C4-2B (cell line): ENCODE results near the gene TRAP1.

Source experiments
- H3K27ac ChIP-seq: fragments of 450-650 bp; 2 replicates; pipeline ENCODE4 v1.5.1; 2017
- CTCF ChIP-seq: fragments of 450-650 bp; conservative IDR thresholded peaks from 2 replicates; pipeline ENCODE4 v1.5.1; 2017; ENCODE audit warnings: mild to moderate bottlenecking
- ZFX ChIP-seq: fragments of 450-650 bp; IDR thresholded peaks from 2 replicates; pipeline ENCODE4 v1.6.1; 2017

TRAP1 gene

GRCh38 chr16:3640207-3640606 is 77.1 kb downstream of the TRAP1 start:
- TF ChIP-seq CTCF (no peak), ZFX (no peak)
- H3K27ac ChIP-seq: no peak overlapping the region

- TF ChIP-seq CTCF (no peak), ZFX (no peak)
- no peak overlapping the region for H3K27ac ChIP-seq
Measured at GRCh38 chr16:3638916-3639644, 78.2 kb downstream of the TRAP1 start.

- TF ChIP-seq CTCF (no peak), ZFX (no peak)
Measured at GRCh38 chr16:3637371-3637923, 79.9 kb downstream of the TRAP1 start.

GRCh38 chr16:3625911-3626732 is 91.2 kb downstream of the TRAP1 start:
- no peak overlapping the region for H3K27ac ChIP-seq
- TF ChIP-seq CTCF (no peak), ZFX (no peak)

More at GRCh38 chr16:3637371-3637923, 79.9 kb downstream of the TRAP1 start:
- H3K27ac ChIP-seq: no peak overlapping the region

GRCh38 chr16:3625331-3625730 is 92.0 kb downstream of the TRAP1 start:
- no peak for TF ChIP-seq CTCF
- no peak for TF ChIP-seq ZFX
- no peak overlapping the region for H3K27ac ChIP-seq

GRCh38 chr16:3623642-3624041 is 93.7 kb downstream of the TRAP1 start:
- H3K27ac ChIP-seq: no peak overlapping the region
- TF ChIP-seq ZFX: no peak
- TF ChIP-seq CTCF: no peak

GRCh38 chr16:3618769-3619141 is 98.6 kb downstream of the TRAP1 start:
- H3K27ac ChIP-seq: no peak overlapping the region
- no peak for TF ChIP-seq ZFX
- TF ChIP-seq CTCF: no peak
